Gastroesophageal sphincter (tissue), 3 donors: ENCODE data around the gene ADAM12.

Source experiments
- CTCF ChIP-seq, 4 experiments: fragments of 200-600 bp in 2 of 4; fragments of 450-650 bp in 2 of 4; sonication (generic) in 1 of 4; IDR thresholded peaks; one replicate each; pipeline ENCODE4 v1.5.1; 2017 to 2019; ENCODE audit warnings: antibody characterized with exemption in 4 of 4, mild to moderate bottlenecking in 2 of 4, moderate library complexity in 2 of 4
- POLR2A ChIP-seq, 2 donors: fragments of 450-650 bp; IDR thresholded peaks; one replicate each; pipeline ENCODE4 v1.6.1; 2017; ENCODE audit warnings: antibody characterized with exemption in 2 of 2, mild to moderate bottlenecking in 2 of 2, moderate library complexity in 1 of 2

GRCh38 chr10:126314863-126315493 lies 73.3 kb downstream of the ADAM12 start:
- TF ChIP-seq CTCF (IDR thresholded peaks at IDR 0.05) (no peak), POLR2A (IDR thresholded peaks at IDR 0.05) (no peak)
